ENCODE measurements around the gene CDC16.
"Not testable (repeated sequence)": the region's sequence is repeated elsewhere in the genome, so short reads cannot be mapped to it uniquely, and the experiment has no call there.

Gene CDC16

DNA sequence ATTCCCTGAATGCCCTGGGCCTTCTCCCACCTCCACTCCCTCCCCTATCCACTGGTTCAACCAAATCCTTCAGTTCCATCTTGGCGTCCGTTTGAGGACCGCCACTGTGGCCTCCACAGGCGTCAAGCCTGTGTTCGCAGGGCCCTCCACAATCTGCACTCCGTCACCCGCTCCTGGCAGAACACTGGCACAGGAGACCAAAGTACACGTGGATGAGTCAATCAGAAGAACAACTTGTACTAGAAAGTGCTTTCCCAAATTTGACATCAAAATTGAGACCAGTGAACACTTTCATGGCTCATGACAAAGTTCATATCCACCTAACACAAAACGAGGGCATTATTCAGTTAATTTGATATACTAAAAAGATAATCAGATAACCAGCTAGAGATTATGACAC lies 6.5 kb upstream of the CDC16 start:
- no peak for DNase-seq (ENCODE audit: low spot score)

DNA sequence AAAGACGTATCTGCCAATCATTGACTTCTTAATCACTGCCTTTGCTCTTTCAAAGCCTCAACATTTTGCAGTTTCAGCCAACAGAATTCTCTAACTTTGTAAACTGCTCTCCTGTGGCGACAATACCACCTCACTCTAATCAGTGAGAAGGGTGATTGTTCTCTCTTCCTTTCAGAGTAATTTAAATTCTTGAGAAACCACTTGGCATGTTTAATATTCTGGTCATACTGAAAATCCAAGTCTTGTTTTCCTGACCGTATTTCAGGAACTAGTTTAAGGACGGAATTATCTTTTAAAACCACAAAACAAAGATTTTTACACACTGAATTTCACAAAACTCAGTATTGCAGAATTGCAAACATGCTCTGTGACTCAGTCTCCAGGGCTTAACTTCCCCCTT lies 5.2 kb upstream of the CDC16 start:
- DNase-seq (ENCODE audit: low spot score), result no peak

DNA sequence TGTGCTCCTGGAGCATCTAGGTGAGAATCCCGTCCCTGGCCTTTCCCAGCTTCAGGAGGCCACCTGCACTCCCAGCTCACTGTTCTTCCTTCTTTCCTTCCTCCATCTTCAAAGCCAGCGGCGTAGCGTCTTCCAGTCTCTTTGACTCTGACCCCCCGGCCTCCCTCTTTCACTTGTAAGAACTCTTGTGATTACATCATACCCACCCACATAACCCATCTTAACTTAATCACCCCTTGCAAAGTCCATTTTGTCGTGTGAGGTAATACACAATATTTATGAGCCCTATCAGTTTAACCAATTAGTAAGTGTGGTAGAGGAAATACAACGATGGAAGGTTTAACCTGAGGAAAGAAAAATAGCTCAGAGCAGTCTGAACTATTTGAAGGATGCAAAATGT lies 4.6 kb upstream of the CDC16 start:
- DNase-seq (ENCODE audit: low spot score), result no peak

DNA sequence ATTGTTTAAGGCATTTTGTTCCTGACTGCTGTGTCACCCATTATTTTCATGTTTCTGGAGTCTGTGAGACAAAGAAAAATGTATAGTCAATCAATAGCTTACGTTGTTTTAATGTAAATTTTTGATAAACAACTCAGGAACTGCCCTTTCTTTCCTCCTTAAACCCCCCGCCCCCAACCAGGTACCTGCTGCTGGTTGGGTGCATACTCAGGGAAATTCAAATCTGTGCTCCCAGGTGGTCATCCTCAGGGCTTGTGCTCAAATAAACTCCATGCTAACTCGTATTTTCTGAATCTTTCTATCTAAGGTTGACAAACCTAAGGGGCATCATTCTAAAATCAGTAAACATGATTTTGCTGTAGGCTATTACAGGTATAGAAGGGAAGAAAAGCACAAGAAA lies 4.1 kb upstream of the CDC16 start:
- DNase-seq (ENCODE audit: low spot score), result no peak

DNA sequence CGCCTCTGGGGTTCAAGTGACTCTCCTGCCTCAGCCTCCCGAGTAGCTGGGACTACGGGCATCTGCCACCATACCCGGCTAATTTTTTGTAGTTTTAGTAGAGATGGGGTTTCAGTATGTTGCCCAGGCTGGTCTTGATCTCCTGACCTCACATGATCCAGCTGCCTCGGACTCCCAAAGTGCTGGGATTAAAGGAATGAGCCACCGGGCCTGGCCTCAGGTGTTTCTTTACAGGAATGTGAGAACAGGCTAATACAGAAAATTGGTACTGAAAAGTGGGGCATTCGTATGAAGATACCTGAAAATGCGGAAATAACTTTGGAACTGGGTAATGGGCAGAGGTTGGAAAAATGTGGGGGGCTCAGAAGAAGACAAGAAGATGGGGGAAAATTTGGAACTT lies 2.8 kb upstream of the CDC16 start:
- no peak for DNase-seq (ENCODE audit: low spot score)

DNA sequence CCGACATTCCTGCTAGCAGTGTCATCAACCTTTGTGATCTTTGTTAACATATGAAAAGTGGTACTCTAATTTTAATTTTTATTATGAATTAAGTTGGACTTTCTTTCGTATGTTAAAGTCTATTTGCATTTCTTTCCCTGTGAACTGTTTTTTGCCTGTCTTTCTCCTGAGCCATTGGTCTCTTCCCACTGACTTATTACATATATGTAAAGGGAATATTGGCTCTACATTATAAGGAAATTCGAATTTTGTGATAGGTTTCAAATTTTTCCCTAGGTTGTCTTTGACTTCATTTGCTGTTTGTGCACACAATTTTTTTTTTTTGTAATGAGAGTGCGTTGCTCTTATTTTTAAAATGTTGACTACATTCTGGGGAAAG lies 442 bp upstream of the CDC16 start:
- no peak for DNase-seq (ENCODE audit: low spot score)

DNA sequence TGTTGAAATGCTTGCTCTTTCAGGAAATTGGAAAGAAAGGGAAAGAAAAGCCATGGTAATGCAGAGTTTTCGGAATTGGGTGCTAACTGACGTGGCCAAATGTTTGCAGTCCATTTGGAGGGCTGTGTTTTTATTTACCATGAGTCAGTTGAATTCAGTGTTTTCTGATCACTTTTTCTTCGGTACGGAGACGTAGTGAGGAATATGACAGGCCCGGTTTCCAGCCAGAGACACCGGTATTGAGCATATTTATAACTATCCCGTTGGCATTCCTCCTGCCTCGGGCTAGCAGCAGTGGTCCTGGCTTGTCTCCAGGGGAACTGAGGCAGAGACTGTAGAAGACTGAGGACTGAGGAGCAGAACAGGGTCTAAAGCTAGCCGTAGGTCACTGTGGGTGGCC lies 1.0 kb downstream of the CDC16 start:
- no peak for DNase-seq (ENCODE audit: low spot score)

DNA sequence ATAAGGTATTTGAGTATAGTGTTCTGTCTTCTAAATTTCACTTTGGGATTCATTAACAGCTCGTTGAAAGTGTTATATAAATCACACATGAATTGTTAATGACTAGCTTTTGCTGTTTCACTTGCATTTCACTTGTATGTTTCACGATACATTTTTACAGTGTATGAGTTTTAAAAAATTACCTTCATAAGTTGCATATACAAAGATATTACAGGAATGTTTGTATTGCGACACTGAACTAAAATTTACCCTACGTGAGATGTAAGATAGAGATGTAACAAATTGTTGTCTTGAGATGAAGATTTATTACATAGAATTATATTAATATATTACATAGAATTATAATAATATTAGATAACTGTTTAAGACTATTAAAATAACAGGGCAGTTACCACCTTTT lies 1.5 kb downstream of the CDC16 start:
- DNase-seq (ENCODE audit: low spot score), result no peak

DNA sequence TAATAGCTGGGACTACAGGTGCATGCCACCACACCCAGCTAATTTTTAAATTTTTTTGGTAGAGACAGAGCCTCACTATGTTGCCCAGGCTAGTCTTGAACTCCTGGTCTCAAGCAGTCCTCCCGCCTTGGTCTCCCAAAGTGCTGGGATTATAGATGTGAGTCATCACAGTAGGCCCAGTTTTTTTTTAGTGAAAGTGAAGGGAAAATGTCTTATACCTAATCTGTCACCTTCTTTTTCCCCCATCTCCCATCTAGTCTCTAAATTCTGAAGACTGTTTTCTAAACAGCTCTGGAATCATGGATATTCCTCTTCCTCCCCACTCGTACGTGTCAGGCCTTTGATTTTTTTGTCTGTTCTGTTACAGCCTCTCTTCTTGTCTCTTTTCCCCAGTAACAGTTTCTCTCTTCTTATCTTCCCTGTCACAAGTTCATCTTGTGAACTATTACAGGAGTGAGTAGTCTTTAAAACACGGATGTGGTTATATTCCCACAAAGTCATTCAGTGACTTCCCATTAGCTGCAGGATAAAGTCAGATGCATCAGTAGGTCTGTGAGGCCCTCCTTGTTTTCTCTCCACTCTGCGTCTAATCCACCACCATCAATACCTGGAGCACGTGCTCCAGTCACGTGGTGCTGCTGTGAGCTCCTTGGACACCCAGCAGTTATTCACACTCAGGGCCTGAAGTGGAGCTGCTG lies 2.9 kb downstream of the CDC16 start:
- DNase-seq (ENCODE audit: low spot score), result no peak

DNA sequence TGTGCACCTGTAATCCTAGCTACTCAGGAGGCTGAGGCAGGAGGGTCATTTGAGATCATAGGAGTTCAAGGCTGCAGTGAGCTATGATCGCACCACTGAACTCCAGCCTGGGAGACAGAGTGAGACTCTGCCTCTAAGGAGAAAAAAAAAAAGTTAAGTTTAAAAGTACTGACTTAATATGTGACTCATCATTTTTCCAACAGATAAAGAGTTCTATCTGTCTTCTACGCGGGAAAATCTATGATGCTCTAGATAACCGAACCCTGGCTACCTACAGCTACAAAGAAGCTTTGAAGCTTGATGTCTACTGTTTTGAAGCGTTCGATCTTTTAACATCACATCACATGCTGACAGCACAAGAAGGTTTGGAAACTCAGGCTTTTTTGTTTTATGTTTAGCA lies 7.2 kb downstream of the CDC16 start:
- DNase-seq (ENCODE audit: low spot score), result no peak

DNA sequence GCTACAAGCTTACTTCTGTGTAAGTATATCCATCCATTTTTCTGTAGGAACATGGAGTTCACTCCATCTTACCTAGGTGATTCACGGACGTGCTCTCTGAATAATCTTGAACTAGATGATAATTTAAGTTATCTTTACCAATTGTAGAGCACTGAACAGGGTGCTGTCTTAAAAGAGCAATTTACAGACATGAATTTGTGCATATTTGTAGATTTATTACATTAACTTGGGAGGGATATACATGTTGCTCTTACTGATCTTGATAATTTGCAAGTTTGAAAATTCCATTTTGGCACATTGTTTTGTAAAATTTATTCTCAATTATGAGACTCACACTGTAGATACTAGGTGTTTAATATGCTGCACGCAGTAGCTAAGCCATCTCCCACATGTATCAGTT lies 9.3 kb downstream of the CDC16 start:
- DNase-seq (ENCODE audit: low spot score), result no peak

DNA sequence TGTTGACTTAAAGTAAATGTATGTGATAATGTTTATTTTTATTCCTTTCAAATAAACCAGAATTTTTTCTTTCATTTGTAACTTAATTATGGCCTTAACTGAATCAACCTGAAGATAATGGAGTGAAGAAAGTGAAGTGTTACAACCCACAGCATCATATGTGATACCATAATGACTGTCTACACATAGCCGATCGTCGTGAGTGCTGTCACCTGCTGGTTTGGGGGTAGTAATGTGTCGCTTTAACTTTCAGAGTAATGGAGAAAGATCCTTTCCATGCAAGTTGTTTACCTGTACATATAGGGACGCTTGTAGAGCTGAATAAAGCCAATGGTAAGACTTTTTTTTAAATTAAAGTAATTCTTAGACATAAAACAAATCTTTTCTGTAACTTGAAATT lies 9.9 kb downstream of the CDC16 start:
- DNase-seq (ENCODE audit: low spot score), result no peak

DNA sequence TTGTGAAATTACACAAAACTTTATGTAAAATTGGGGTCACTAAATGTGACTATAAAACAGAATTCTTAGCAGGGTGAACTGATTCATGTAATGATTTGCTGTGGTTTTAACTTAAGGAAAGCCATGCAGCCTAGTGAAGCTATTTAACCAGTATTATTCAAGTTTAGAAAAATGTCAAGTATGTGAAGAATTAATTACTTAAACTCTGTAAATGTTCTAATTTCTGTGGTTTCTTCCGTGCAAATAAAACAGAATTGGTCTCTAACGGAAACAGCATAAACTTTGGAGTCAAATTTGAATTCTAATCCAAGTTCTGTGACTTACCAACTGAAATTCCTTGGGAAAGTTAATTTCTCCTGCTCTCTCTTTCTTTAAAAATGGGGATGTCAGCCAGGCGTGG lies 13.3 kb downstream of the CDC16 start:
- DNase-seq (ENCODE audit: low spot score), result no peak

DNA sequence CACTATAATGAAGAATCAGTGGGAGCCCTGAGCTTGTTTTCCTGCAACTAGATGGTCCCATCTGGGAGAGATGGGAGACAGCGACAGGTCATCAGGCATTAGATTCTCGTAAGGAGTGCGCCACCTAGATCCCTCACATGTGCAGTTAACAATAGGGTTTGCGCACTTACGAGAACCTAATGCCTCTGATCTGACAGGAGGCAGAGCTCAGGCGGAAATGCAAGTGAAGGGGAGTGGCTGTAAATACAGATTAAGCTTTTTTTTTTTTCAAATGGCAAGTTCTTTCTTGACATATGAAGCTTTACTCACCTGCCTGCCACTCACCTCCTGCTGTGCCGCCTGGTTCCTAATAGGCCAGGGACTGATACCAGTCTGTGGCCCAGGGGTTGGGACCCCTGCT lies 14.4 kb downstream of the CDC16 start:
- DNase-seq (ENCODE audit: low spot score), result no peak

DNA sequence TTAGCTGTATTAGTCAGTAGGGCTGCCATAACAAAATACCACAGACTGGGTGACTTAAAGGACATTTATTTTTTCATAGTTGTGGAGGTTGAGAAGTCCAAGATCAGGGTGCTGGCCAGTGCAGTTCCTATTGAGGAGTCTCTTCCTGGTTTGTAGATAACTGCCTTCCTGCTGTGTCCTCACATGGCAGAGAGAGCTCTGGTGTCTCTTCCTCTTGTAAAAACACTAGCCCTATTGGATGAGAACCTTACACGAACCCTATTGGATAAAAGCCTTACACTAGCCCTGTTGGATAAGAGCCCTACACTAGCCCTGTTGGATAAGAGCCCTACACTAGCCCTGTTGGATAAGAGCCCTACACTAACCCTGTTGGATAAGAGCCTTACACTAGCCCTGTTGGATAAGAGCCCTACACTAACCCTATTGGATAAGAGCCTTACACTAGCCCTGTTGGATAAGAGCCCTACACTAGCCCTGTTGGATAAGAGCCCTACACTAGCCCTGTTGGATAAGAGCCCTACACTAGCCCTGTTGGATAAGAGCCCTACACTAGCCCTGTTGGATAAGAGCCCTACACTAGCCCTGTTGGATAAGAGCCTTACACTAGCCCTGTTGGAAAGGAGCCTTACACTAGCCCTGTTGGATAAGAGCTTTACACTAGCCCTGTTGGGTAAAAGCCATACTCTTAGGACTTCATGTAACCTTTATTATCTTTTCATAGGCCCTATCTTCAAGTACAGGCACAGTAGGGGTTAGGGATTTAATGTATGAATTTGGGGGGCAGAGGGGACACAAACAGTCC lies 17.1 kb downstream of the CDC16 start:
- not testable (repeated sequence) for DNase-seq (ENCODE audit: low spot score)

DNA sequence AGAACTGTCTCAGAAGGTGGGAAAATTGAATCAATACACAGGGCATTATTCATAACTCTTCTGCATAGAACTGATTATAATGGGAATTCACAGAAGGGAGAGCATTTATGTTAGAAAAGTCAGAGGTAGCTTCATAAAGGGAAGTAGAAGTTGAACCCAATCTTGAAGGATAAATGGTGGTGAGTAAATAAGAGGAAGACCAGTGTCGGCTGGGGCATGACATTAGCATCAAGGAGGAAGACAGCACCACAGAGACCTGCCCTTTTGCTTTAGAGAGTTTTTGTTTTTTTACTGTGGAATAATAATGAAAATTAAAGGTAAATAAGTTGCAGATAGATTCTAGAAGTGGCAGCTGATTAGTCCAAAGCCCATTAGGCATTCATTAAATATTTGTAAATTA lies 21.9 kb downstream of the CDC16 start:
- no peak for DNase-seq (ENCODE audit: low spot score)

DNA sequence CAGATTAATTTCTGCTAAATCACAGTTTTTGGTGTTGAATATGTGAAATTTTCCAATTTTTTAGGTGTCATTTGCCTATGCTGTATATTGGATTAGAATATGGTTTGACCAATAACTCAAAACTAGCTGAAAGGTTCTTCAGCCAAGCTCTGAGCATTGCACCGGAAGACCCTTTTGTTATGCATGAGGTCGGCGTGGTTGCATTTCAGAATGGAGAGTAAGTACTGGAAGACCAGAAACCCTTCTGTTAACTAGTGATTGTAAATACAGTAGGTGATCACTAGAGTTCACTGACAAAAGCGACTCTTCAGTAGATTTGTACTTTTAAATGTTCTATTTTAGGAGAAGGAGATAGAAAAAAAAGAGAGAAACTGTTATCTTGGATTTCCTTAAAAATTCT lies 22.3 kb downstream of the CDC16 start:
- DNase-seq (ENCODE audit: low spot score), result no peak

DNA sequence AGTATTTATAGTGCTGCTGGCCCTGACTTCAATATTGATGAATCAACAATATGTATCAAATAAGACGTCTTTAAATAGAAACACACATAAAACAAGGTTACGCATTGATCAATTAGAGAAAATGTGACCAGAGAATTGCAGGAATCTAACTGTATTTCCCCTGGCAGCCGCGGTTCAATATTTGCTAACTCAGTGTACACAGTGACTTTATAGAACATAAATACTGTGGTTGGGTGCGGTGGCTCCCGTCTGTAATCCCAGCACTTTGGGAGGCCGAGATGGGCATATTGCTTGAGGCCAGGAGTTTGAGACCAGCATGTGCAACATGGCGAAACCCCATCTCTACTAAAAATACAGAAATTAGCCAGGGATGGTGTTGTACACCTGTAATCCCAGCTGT lies 23.9 kb downstream of the CDC16 start:
- no peak for DNase-seq (ENCODE audit: low spot score)

DNA sequence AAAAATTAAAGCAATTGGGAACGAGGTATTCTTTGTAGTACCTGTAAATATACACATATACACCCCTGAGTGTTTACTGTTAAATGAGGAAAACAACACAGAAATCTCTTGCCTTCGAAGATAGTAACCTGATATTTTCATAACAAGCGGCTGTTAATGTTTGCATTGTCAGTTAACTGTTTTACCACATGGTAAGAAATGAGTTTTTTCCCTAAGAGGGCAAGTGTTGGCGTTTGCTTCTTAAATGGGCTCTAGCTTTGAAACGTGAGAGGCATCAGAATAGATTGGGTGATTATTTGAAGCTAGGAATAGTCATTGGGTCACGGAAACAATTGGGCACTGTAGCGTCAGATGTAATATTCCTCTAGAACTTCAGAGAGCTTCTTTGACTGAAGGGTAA lies 24.7 kb downstream of the CDC16 start:
- no peak for DNase-seq (ENCODE audit: low spot score)

DNA sequence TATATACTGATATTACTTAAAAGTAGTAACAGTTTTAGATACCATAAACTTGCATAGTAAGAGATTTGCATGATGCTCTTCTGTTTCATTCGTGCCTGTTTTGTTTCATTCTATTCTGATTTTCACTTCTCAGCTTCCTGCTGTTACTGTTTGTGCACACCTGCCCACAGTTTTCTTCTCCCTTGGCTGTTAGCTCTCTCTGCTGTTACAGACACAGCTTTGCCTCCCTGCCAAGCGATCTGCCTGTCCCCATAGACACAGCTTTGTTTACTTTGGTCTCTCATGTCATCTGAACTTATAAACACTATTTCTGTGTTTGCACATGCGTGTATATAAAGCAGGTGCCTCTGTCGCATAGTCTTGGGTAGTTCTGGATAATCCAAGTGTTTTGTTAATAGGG lies 25.3 kb downstream of the CDC16 start:
- no peak for DNase-seq (ENCODE audit: low spot score)

DNA sequence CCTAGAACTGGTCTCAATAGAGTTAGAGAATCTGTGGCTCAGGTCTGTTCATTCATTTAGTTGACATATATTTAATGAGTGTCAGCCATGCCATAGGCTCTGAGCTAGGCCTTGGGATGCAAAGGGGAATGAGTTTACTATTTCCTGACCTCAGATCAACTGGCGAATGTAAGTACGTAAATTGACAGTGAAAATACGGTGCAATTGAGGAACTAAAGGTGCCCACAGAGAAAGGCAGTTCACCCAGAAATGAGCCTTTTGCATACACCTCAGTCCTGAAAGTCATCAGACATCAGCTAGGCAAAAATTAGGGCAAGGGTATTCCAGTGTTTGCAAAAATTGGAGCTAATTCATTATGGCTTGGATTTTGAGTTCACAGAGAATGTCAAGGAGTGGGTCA lies 26.1 kb downstream of the CDC16 start:
- no peak for DNase-seq (ENCODE audit: low spot score)

DNA sequence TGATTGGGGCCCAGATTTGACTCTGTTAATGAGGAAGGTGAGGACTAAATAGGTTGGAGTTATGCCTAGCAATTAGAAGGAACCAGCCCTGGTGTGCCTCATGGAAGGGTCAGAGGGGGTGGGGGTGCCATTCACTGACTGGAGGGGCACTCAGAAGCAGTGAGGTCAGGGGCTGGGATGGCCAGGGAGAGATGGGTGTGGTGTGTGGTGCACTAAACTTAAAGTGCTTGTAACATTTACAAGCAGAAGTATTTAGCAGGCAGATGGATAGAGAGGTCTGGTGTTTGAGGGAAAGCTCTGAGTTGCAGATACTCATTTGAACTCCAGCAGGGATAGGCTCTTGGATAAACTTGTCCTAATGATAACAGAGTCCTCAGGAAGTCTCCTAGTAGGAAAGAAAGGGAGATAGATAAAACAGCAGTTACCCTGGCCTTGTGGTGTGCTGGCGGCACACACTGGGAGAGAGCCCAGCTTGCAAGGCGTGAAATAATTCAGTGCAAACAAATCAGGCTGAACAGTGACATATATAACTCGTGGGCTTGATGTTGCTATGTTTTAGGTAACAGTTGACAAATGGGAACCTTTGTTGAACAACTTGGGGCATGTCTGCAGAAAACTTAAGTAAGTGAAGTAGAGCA lies 26.8 kb downstream of the CDC16 start:
- DNase-seq (ENCODE audit: low spot score), result no peak

DNA sequence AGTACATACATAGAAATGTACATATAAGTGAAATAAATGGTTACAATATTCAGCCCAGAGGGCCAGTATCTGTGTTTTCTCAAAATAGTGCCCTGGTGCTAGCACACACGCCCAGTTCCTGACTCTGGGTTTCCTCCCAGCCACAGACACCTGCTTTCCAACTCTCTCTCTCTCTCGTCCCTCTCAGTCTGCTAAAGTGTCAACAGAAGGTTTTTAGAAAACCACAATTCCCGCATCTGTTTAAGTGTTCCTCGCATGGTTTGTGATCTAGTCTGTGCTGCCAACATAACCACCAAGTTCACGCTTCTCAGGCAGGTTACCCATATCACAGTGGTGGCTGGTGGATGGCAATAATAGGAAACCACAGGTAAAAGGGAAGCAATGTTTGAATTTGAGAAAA lies 28.9 kb downstream of the CDC16 start:
- DNase-seq (ENCODE audit: low spot score), result no peak

DNA sequence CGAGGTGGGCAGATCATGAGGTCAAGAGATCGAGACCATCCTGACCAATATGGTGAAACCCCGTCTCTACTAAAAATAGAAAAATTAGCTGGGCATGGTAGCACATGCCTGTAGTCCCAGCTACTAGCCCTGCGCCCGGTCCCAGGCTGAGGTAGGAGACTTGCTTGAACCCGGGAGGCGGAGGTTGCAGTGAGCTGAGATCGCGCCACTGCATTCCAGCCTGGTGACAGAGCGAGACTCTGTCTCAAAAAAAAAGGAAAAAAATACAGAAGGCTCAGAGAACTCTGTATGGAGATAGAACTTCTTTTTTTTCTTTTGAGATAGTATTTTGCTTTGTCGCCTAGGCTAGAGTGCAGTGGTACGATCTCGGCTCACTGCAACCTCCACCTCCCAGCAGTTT lies 29.6 kb downstream of the CDC16 start:
- DNase-seq (ENCODE audit: low spot score), result not testable (repeated sequence)
